HG02798 (cell line): ENCODE results near the gene KRTAP23-1.

Experiments used
- ATAC-seq: cut with Tn5 transposase; IDR thresholded peaks from one replicate; pipeline ENCODE4 v1.9.1; 2021; ENCODE audit warnings: mild to moderate bottlenecking; ENCODE audit not compliant: unreplicated experiment, poor library complexity

Gene KRTAP23-1

GRCh38 chr21:30315701-30316100 lies 32.7 kb downstream of the KRTAP23-1 start:
- no peak for ATAC-seq

- no peak for ATAC-seq
These were observed 41.5 kb downstream of the KRTAP23-1 start for GRCh38 chr21:30306884-30307283.

- ATAC-seq, result no peak
These were observed 43.3 kb downstream of the KRTAP23-1 start for GRCh38 chr21:30305136-30305535.
